Stimulated activated CD8-positive, alpha-beta memory T cell treated with anti-CD3 and anti-CD28 coated beads, Interleukin-15, amount 100 ng/mL, for 48 hours (primary cell): ENCODE data around the gene RGS9.

Experiments used
- DNase-seq, 2 donors: peaks; one replicate each; pipeline ENCODE4 v3.0.0-alpha.2; 2020; ENCODE audit warnings: low read depth in 2 of 2

The RGS9 gene

DNA sequence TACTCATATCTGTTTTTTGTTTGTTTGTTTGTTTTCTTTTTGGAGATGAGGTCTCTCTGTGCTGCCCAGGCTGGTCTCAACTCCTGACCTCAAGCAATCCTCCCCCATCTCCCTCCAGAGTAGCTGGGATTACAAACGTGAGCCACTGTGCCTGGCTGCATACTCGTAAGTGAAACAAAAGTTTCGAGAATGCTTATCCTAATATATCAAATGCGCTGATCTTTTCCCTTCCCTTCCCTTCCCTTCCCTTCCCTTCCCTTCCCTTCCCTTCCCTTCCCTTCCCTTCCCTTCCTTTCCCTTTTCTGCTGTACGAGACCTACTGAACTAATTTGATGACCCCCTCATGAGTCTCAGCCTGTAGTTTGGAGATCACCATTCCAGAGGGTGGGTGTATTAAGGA is 122.1 kb downstream of the RGS9 start:
- DNase-seq: no peak

DNA sequence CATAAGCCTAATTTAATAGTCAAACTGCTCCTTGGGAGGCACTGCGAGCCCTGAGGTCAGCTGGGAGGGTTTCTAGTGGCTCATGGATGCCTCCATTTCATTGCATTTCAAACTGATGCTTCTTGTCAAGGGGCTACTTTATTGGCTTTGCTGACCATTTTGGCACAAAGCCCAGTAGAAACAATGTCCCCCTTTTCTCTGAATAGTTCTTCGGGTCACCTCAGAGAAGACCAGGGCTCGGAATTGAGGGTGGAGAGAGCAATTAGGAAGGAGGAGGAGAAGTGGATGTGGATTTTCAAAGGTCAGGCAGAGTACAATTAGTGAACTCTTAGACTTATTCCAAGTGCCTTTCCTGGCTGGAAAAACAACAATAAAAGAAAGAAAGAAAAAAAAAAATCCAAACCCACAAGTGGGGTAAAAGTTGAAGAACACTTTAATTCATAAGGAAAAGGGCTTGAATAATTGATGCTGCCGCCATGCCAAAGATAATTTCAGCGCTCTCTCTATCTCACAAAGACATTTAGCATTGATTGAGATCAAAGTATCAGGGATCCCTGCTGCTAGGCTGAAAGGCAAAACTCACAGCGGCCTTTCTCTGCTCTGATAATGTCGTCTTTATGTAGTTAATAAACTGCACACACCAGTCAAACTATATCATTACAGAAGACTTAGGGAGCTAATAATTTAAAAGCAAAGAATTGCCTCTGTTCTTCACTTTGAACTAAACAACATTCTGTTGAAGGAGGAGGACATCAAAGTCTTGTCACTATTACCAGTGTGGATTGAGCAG is 122.7 kb downstream of the RGS9 start:
- DNase-seq: no peak

DNA sequence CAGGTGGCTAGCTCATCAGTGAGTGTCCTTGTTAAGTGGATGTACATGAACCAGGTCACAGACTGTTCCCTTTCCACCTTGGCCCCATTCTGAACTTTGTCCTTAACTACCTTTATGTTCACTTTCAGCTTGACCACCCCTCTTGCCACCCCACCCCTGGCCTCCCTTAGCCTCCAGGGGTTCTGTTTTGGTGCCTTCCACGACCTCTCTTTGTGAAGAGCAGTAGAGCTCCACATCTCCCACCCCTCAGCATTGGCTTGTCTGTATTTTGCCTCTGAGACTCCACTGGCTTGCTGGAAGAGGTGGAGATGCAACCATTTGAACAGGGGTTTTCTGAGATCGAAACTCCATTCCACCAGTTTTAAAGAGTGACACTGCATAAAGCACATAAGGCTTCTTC is 123.5 kb downstream of the RGS9 start:
- DNase-seq: no peak

DNA sequence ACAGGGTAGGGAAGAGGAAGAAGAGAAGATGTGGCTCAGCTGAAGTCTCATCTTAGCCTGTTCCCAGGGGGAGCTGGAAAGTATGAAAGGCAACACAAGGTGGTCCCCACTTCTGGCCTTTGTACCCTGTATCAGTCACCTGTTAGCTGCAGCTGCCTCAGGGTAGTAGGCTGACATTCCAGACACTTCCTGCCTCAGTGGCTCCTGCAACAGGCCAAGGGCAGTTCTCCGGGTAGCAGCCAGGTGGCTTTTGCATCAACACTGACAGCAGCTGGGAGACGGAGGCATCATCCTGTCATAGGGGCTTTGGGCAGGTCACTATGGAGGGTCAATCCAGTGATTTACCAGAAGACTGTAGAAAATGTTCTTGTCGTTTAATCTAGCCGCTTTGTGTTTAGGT is 124.0 kb downstream of the RGS9 start:
- no peak for DNase-seq

DNA sequence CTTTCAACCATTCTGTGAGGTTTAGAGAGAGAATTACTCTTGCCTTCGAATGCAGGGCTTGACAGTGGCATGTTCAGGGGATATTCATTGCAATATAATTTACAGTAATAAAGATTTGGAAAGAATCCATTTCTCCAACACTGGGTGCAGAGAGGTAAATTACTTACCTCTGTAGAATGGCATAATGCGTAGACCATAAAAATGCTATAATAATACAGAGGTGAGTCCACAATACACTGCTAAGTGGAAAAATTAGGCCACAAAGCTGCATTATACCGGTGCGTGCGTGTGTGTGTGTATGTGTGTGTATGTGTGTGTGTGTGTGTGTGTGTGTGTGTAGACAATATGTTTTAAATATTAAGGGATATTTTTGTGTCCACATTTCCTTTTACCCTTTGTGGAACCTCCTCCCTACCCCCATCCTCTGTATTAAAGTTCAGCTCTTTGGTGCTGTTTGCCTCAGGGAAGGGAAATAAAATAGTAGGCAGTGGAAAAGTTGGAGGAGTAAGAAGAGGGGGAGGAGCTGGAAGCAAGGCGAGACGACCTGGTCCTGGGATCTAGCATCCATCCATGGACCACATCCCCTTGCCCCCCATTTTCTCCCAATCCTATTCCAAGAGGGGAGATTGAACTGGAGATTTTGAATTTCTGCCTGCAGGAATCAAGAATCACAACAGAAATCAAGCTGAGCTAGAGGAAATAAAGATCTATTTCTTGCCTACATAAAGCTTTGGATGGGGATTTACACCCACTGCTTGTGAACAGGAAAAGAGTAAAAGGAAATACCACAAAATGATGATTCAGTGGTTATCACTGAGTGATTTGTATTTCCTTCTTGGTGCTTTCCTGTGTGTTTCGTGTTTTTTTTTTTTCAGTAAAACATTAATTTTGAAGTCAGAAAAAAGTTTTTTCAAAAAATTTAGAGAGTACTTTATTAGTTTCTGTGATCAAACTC is 124.8 kb downstream of the RGS9 start:
- no peak for DNase-seq

DNA sequence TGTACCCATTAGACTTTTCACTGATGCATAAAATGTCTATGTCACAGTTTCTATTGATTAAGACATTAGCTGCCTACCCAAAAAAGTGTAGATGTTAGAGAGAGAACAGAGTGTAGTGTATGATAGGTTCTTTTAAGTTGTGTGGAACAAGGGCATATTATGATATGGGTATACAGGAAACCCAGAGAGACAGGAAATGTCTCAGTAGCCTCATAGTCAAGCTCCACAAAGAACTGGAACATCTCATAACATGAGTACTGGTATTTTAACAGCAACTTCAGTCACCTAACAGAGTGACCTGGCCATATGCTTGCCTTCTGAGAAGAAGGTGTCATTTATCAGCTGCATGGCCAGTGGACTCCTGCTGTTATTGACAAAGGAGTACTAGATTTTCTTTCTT is 128.1 kb downstream of the RGS9 start:
- DNase-seq: no peak

DNA sequence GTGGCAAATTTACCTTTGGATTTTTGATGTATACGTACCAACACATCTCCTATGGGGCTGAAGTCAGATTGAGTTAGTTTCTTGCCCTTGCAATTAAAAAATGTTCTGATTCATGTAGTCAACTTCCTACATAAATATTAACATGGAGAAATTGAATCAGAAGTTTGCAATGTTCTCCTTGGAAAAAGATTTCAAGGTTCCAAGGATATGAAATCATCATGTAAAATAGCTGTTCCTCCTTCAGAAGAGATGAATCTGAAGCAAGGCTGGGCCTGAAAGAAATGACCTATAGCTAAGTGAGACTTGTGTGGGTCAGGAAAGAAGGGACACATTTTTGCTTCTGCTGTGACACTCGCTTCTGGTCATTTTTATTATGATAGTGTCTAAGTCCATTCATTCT is 131.7 kb downstream of the RGS9 start:
- no peak for DNase-seq

DNA sequence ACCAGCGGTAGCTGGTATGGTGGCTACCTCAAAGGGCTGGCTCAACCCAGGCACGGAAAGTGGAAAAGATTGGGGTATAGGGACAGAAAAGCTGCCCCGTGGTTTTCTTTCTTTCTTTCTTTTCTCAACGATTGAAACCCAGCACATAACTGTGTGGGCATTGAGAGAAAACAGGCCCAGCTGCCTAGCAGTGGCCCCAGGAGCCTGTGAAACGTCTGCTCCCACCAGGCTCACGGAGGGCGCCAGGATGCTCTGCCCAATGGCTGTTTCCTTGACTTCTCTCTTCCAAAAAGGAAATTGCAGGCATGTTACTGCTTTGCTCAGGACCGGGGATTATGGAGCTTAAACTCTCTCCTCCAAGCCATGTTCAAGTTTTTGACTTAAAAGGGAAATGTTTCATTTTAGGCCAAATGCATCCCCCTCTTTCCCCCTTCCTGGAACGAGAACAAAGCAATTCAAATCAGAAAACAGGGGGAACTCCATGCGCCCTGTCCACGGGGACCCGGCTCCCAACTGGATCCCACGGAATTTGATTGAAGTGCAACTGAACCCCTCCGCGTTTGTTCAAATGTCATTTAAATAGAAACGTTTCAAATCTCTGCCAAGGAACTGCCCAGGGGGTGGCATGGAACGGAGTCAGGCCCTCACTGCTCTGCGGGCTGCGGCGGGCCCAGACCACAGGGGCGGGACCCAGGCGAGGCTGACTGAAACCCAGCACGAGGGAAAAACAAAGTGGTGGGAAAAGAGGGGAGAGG is 133.5 kb downstream of the RGS9 start:
- DNase-seq: no peak

DNA sequence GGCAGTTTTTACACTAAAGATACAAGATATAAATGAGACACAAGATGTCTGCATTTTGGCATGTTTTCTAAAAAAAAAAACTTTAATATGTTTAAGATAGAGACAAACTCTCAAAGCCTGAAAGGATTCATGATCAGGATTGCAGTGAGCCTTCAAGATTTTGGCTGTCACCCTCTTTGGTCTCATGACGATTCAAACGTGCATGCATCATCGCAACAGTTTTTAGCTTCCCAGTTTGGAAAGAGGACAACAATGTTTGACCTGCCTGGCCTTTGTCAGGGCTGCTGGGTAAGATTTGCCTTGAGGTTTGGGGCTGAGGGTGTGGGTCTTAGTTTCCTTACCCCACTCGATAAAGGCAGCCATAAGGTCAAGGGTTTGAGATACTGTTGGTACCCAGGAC is 134.1 kb downstream of the RGS9 start:
- DNase-seq: no peak
